ENCODE results near the gene EARS2. TPM values are rescaled to one million over a fixed set of nuclear protein-coding genes. Genes with fewer than 3 reads are reported as not detected.
"Not testable (repeated sequence)": the region's sequence is repeated elsewhere in the genome, so short reads cannot be mapped to it uniquely, and the experiment has no call there.

The EARS2 gene
- total RNA-seq, 1 donor from 2014 or later, result 14.4 TPM

DNA sequence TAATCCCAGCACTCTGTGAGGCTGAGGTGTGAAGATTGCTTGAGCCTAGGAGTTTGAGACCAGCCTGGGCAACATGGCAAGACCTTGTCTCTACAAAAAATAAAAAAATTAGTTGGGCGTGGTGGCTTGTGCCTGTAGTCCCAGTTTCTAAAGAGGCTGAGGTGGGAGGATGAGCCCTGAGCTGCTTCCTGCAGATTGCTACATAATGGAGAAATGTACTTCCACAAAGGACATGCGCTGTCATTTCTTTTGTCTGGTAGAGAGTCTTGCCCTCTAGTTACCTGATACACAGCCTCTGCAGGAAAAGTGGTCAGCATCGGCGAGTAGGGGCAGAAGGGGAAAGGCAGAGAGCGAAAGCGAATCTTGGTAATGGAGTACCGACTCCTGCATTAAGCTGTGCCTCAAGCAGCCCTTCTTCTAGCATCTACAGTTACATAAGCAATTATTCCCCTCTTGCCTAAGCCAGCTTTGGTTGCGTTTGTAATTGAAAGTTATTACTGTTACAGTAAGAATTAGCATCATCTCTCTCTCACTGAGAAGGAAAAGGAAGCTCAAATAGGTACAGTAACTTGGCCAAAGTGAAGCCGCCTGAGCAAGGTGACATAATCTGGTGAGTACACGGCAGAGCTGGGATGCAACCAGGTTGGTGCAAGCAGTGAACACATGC is 28.4 kb downstream of the EARS2 start:
- no peak for DNase-seq (ENCODE audit: low spot score)

DNA sequence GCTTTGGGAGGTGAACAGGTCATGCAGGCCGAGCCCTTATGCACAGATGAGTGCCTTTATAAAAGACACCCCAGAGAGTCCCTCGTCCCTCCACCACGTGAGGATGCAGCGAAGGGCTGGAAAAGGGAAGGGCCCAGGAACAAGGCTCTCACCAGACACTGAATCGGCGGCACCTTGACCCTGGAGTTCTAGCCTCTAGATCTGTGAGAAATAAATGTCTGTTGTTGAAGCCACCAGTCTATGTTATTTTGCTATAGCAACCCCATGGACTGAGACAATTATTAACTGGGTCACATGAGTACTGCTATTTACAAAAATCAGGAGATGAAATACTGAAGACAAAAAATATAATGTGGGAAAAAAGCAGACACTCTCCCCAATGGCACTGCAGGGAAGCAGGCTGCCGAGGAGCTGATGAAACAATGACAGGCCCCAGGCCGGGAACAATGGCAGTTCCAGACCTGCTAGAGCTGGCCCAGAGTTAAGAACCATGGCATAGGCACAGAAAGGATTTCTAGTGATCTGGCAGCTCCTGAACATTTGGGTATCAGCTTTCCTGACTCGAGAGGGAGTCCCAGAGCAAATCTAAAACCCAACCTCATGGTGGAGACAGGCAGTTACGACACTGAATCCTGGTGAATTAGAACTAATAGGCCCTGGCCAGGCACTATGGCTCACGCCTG is 29.0 kb downstream of the EARS2 start:
- DNase-seq (ENCODE audit: low spot score), result no peak

DNA sequence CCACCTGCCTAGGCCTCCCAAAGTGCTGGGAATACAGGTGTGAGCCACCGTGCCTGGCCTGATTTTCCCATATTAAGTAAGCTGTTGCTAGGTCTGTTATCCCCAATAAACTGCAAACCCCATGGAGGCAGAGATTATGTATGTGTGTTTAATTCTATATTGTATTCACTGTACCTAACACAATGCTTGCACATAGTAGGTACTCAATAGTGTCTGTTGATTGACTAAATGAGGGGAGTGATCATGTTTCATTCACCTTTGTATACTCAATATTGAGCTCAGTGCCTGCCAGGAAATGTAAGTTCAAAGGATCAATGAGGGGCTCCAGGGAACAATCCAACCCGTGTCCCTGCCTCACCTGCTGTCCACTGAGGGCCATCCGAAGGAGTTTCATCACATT is 32.3 kb downstream of the EARS2 start:
- DNase-seq (ENCODE audit: low spot score), result no peak

DNA sequence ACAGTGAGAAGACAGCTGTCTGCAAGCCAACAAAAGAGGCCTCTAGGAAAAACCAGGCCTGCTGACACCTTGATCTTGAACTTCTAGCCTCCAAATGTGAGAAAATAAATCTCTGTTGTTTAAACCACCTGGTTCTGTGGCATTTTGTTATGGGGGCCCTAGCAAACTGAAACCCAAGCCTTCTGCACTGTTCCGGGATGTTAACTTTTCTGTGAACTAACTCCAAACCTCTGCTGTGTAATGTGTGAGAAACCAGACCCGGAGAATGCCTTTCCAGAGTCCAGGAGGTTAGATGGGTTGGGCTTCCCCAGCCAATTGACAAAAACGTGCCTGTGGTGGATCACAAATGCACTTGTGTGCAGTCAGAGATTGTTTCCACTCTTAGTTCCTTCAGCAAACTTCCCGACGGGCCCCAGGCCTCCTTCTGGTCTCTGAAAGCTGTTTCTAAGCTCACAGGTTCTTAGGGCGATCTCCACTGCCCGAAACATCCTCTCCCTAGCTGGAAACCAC is 33.2 kb downstream of the EARS2 start:
- no peak for DNase-seq (ENCODE audit: low spot score)

DNA sequence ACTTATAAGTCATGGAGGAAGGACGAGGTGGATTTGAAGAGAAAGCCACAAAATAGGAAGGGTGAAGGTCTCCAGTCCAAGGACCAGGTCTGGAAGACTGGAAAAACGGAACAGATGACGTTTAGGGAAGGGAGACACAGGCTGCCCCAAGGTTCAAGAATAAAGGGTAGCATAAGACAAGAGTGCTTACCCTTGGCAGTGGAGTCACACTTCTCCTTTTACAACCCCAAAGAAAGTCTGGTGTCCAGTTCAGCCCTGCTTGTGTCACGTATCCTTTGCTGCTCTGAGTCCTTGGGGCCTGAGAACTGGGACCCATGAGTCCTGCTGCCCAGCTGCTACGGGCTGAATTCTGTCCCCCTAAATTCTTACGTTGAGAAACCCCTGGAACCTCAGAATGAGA is 33.8 kb downstream of the EARS2 start:
- no peak for DNase-seq (ENCODE audit: low spot score)

DNA sequence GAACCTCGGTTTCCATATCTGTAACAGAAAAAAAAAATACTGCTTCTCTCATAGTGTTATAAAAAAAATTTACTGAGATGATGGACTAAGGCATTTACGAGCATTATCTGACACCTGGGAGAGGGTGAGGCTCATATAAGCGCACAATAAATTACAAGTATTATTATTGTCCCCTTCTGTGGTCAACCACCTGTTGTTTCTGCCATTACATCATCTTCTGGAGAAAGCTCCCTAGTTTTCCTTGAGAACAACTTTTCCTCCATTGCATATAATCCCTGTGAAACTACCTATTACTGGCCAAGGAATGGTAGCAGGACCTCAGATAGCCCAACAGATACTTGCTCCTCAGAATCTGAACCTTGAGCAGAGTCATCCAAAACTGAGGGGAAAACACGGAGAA is 35.2 kb downstream of the EARS2 start:
- DNase-seq (ENCODE audit: low spot score), result no peak

DNA sequence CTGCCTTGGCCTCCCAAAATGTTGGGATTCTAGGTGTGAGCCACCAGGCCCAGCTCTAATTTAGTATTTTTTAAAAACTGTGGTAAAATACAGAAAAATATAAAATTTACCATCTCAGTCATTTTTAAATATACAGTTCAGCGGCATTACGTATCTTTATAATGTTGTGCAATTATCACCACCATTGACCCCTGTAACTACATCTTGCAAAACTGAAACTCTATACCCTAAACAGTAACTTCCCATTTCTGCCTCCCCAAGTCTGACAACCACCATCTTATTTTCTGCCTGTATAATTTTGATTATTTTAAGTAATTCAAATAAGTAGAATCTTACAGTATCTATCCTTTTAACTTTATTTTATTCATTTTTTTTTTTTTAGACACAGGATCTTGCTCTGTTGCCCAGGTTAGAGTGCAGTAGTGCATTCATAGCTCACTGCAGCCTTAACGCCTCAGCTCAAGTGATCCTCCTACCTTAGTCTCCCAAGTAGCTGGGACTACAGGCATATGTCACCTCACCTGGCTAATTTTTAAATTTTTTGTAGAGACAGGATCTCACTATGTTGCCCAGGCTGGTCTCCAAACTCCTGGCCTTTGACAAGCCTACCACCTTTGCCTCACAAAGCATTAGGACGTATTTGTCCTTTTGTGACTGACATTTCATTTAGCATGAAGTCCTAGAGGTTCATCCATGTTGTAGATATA is 36.0 kb downstream of the EARS2 start:
- DNase-seq (ENCODE audit: low spot score), result no peak

DNA sequence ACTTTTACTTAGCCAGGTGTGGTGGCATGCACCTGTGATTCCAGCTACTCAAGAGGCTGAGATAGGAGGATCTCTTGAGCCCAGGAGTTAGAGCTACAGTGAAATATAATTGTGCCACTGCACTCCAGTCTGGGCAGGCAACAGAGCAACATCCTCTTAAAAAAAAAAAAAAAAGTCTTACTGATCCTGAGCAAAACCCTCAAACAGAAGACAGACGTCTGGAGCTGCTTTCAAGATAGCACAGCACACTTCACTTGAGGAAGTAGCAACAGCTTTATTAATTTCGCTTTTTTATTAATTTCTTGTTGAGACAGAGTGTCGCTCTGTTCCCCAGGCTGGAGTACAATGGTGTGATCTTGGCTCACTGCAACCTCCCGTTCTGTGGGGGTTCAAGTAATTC is 36.6 kb downstream of the EARS2 start:
- no peak for DNase-seq (ENCODE audit: low spot score)

DNA sequence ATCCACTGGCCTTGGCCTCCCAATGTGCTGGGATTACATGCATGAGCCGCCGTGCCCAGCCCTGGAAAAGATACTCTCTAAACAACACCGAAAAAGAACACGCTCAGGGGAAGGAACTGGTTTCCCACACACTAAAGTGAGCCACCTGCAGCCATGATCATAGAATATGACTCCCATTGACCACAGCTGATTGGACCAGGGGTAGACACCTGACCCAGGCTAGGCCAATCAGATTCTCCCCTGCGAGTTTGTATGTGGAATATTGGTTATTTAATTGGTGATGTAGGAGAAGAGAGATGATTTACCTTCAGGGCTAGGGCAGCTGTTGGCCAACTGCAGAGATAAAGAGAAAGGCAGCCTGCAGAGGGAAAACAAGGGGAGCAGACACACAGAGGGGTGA is 37.9 kb downstream of the EARS2 start:
- DNase-seq (ENCODE audit: low spot score), result no peak

DNA sequence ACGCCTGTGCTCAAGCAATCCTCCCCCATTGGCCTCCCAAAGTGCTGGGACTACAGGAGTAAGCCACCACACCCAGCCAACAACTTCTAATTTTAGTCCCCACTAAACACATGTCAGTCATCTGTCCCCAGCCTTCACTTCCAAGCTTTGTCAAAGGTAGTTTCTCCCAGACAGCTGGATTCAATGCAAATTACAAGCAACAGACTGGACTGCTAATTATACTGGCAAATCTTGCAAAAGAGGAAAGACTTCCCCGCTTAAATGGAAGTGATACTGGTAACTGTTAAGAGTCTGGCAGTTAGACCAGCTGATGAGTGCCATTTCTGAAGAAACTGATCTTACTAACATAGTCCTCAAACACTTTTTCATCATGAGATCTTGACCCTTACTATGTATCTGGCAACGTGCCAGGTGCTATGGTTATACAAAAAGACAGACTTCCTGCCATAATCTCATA is 38.7 kb downstream of the EARS2 start:
- DNase-seq (ENCODE audit: low spot score), result no peak

DNA sequence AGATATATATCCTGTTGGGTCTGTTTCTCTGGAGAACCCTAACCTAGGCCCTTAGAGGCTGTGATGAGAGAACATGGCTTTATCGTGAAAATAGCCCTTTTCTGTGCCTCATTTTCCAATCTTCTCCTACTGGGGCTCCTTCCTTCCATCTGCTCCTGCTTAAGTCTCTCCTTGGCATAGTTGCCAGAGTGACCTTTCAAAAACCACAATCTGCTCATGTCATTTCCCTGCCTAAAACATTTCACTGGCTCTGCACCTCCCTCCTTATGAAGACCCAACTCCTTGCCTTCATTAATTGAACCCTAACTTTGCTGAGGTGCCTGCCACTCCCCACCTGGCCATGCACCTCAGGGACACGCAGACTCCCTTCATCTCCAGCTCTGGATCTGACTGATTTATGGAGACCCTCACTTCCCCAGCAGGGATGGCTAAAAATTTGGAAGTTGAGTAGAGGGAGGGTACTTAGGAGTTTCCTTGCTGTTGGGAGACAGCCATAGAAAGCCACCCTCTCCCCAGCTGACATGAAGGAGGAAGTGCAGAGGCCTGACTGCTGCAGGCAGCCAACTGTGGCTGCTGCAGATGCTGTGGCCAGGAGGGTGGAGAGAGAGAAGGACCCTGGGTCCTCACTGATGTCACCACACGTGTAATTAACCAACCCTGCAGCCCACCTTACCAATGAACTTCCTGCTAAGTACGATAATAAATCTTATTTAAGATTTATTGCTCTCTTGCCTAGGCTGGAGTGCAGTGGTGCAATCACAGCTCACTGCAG is 40.6 kb downstream of the EARS2 start:
- DNase-seq (ENCODE audit: low spot score), result no peak

DNA sequence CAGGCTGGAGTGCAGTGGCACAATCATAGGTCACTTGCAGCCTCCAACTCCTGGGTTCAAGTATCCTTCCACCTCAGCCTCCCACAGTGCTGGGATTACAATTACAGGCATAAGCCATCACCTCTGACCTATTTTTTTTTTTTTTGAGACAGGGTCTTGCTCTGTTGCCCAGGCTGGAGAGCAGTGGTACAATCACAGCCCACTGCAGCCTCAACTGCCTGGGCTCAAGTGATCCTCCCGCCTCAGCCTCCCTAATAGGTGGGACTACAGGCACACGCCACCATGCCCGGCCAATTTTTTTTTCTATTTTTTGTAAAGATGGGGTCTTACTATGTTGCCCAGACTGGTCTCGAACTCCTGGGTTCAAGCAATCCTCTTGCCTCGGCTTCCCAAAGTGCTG is 41.3 kb downstream of the EARS2 start:
- DNase-seq (ENCODE audit: low spot score), result no peak

DNA sequence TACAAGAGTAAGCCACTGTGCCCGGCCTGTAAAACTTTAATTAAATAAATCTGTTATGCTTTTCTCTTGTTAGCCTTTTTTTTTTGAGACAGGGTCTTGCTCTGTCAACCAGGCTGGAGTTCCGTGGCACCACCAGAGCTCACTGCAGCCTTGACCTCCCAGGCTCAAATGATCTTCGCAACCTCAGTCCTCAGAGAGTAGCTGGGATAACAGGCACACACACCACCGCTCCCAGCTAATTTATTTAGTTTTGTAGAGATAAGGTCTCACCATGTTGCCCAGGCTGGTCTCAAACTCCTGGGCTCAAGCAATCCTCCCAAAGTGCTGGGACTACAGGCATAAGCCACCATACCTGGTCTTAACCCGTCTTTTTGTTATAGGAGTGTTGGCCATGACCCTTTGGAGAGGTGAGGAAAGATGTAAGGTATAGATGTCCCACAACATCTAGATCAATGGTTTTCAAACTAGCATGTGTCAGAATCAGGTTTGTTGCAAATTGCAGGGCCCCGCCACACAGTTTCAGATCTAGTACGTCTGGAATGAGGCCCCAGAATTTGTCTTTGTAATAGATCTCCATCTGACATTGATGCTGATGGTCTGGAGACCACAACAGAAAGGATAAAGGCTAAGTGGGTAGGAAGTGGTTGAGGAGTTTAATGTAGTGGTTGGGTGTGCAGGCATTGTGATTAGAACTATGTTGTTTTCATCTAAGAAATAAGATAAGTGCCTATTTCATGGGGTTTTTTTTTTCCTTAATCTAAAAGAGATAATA is 42.6 kb downstream of the EARS2 start:
- DNase-seq (ENCODE audit: low spot score), result no peak

DNA sequence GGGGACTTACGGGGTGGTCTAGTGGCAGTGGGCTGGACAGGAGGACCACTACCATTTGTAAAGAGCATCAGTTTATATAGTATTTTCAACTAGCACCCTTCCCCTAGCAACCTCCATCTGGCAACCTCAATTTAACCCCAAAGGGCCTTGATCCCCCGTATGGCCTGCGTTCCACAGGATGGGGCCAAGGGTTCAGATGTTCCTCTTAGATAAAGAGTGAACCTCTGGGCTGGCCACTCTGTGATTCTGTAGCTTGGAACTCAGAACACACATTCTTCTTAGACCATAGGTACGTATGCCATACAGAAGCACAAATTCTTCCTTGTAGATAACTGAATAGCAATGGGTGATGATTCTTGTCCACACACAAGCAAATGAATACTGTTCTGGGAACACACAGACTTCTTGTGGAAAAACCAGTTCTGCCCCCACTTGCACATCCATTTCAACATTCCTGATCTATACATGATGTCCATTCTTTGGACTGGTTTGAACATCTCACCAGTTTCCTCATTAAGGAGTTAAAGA is 44.9 kb downstream of the EARS2 start:
- no peak for DNase-seq (ENCODE audit: low spot score)

DNA sequence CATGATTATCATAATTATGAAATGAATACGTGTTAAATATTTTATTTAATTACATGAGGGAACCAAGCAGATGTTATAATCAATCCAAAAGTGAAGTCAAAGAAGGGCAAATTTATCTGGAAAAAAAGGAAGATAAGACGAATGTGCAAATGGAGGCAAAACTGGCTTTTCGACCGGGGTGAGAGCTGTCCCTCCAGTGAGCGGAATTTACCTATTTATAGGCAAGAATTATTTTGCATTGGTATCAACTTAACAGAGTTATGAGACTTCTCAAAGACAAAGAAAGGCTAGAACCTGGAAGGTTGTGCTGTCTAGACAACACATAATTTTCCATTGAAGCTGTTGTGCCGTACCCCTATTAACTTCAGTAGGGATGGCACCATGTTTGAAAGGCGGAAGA is 45.4 kb downstream of the EARS2 start:
- DNase-seq (ENCODE audit: low spot score), result no peak

DNA sequence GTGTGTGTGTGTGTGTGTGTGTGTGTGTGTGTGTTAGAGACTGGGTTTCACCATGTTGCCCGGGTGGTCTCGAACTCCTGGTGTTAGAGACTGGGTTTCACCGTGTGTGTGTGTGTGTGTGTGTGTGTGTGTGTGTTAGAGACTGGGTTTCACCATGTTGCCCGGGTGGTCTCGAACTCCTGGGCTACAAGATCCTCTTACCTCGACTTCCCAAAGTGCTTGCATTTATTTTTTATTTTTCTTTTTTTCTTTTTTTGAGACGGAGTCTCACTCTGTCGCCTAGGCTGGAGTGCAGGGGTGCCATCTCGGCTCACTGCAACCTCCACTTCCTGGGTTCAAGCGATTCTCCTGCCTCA is 46.3 kb downstream of the EARS2 start:
- DNase-seq (ENCODE audit: low spot score), result not testable (repeated sequence)

DNA sequence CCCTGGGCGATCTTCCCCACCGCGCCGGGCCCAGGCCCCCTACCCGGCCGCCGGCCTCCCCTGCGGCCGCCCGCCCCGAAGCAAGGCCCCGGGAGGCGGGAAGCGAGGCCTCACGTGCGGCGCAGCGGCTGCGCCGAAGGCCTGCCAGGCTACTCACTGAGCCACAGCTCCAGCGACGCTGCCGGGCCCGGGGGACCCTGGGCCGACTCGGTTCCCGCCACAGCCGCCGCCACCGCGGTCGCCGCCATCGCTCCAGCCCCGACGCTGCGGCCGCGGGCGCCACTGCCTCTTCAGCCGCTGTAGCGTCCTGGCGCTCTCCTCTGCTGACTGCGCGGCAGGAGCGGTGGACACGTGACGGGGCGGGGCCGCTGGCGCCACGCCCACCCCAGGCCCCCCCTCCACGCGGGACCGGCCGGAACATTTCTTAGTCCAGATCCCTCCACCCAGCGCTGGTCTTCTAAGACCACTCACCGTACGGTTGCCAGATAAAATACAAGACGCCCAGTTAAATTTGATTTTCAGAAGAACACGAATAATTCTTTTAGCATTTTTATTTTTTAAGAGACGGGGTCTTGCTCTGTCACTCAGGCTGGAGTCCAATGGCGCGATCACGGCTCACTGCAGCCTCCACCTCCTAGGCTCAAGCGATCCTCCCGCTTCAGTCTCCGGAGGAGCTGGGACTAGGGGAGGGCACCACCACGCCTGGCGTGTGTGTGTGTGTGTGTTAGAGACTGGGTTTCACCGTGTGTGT is 46.8 kb downstream of the EARS2 start, which contains the start of gene GGA2:
Gene GGA2 (minus strand): TSS at position 331 of the 751 bp plus-strand sequence. CDS start 83 bp downstream, at position 248.
- DNase-seq (ENCODE audit: low spot score), result peak; percentile 95

DNA sequence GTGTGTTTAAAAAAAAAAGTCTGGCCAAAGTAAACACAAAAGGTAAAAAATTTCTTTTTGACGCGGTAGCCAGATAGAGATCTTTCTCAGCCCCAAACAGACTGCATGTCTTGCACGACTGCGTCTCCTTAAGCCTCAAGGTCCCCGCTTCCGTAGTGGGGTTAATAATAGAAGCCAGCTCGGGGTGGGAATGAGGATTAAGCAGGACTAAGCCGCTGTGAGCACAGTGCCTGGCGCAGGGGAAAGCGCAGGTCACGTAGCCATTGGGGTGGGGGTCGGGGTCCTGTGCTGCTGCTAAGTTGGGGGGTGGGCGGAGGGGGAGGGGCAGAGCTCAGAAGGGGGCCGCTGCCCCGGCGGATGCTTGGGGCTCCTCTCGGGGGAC is 47.4 kb downstream of the EARS2 start:
- DNase-seq (ENCODE audit: low spot score), result no peak

DNA sequence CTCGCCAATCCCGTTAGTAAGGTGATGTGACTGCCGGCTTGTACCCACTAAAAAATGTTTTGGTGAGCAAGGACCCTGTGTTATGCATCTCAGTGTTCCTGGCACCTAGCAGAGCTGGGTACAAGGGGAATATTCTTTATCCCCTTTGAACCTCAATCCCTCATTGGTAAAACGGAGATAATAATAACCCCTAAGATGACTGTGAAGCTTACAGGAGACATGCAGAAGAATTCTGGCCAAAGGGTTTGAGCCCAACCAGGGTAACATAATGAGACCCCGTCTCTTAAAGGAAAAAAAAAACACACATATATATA is 47.8 kb downstream of the EARS2 start:
- no peak for DNase-seq (ENCODE audit: low spot score)
